ENCODE measurements around the gene AGBL5. TPM values are rescaled to one million over a fixed set of nuclear protein-coding genes. Genes with fewer than 3 reads are reported as not detected.
"Not testable (repeated sequence)": the region's sequence is repeated elsewhere in the genome, so short reads cannot be mapped to it uniquely, and the experiment has no call there.

Gene AGBL5
- total RNA-seq, 4 donors from 2014 or later, result 6.8 to 14.4 (median 10.3) TPM

GRCh38 chr2:27105981-27106380 is 54.5 kb downstream of the AGBL5 start:
- ATAC-seq (ENCODE audit: low FRiP score) (no peak), DNase-seq (ENCODE audit: low spot score) (no peak)
- no peak for TF ChIP-seq CTCF (IDR thresholded peaks at IDR 0.05)

GRCh38 chr2:27108221-27108620 is 56.8 kb downstream of the AGBL5 start:
- no peak for TF ChIP-seq CTCF (IDR thresholded peaks at IDR 0.05)
- ATAC-seq (ENCODE audit: low FRiP score), result no peak

GRCh38 chr2:27109083-27109482 is 57.6 kb downstream of the AGBL5 start:
- no peak for TF ChIP-seq CTCF (IDR thresholded peaks at IDR 0.05)
- DNase-seq (ENCODE audit: low spot score) (no peak), ATAC-seq (ENCODE audit: low FRiP score) (no peak)

More at GRCh38 chr2:27108221-27108620, 56.8 kb downstream of the AGBL5 start:
- no peak for DNase-seq (ENCODE audit: low spot score)

GRCh38 chr2:27110603-27111352 is 59.3 kb downstream of the AGBL5 start:
- DNase-seq (ENCODE audit: low spot score); ATAC-seq (ENCODE audit: low FRiP score): not testable (repeated sequence)

- ATAC-seq (ENCODE audit: low FRiP score); DNase-seq (ENCODE audit: low spot score): not testable (repeated sequence)
These were observed 60.1 kb downstream of the AGBL5 start for GRCh38 chr2:27111392-27112078.

GRCh38 chr2:27115519-27115918 is 64.1 kb downstream of the AGBL5 start:
- ATAC-seq (ENCODE audit: low FRiP score) (no peak), DNase-seq (ENCODE audit: low spot score) (no peak)
- no peak for TF ChIP-seq CTCF (IDR thresholded peaks at IDR 0.05)

- DNase-seq (ENCODE audit: low spot score) (no peak), ATAC-seq (ENCODE audit: low FRiP score) (no peak)
- TF ChIP-seq CTCF (IDR thresholded peaks at IDR 0.05), result no peak
These were observed 66.6 kb downstream of the AGBL5 start for GRCh38 chr2:27117995-27118524.

Data from omental fat pad (tissue), 4 donors.